Activated CD8-positive, alpha-beta memory T cell treated with anti-CD3 and anti-CD28 coated beads, Interleukin-2, amount 50 U/mL, for 48 hours (primary cell): ENCODE results near the gene RAB12.
"Not testable (repeated sequence)": the region's sequence is repeated elsewhere in the genome, so short reads cannot be mapped to it uniquely, and the experiment has no call there.

Source experiments
- DNase-seq: peaks from one replicate; pipeline ENCODE4 v3.0.0-alpha.2; 2020

Gene RAB12

DNA sequence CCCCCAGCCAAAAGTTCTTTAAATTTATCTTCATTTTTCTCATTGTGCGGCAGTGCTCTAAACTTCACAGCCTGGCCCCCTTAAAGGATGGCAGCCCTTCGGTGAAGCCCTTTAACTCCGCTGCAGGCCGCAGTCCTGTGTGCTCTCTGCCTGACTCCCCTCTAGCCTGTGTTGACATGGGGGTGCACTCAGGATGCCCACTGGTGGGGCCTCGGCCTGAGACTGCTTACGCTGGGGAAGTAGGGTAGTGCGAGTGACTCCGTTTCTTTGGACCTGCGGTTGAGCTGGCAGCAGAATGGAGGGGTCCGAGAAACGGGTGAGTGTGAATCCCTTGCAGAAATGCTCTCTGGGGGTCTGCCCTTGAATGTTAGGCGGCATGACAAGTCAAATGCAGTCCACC, 5.6 kb downstream of the RAB12 start:
- no peak for DNase-seq

DNA sequence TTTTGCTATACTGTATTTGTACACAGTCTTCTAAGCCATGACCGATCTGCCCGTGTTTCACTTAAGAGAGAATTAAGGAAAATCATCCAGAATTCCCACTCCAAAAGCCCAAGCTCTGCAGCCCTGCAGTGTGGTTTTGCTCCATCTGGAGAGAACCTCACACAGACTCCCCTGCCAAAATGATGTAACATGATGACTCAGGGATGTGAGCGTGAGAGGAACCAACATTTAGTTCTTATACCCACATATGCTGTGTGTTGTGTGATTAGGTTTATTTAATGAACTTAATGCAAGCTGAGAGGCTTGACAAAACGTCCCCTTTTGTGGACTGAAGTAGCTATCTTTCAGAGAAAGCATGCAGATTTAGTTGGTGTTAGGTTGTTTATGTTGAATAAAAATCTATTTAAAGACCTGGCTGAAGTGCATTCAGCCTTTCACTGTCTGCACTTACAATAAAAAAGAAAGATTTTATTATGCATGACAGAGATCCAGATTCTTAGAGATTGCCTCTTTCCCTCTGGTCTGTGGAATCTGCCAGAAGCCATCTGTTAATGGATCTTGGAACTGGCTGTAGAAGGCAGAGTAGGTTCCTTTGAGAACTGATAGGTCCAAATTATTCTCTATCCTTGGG, 6.3 kb downstream of the RAB12 start:
- no peak for DNase-seq

DNA sequence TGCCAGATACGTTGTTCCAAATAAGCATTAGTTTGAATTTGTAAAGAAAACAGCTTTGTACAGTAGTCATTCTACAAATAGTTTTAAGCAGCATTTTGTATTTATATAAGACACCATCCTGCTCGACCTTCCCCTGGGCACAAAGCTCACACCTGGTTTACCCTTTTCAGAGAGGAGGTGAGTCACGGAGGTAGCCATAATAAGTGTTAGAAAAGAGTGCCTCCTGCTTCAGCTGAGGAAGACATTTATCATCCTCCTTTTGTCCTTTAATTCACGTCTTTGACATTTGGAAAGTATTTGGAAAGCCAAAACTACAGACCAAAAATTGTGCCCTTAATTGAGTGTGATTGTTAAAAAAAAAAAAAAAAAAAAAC, 6.8 kb downstream of the RAB12 start:
- no peak for DNase-seq

DNA sequence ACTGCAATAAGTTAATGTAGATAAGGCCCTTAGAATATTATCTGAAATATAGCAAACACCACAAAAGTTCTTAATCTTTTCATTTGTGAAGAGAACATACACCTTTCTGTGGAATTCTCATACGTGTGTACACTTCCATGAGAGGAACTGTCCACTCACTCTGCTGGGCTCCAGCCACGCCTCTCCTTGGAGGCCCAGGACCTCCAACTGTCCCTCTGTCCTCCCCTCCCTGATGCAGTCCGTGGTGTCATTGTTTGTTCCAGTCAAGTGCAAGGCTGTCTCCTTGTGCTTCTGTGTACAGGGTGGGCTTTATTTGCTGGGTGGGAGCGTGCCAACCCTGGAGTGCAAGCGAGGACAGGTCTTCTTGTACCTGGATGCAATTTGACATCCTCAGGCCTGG, 8.7 kb downstream of the RAB12 start:
- DNase-seq = no peak

DNA sequence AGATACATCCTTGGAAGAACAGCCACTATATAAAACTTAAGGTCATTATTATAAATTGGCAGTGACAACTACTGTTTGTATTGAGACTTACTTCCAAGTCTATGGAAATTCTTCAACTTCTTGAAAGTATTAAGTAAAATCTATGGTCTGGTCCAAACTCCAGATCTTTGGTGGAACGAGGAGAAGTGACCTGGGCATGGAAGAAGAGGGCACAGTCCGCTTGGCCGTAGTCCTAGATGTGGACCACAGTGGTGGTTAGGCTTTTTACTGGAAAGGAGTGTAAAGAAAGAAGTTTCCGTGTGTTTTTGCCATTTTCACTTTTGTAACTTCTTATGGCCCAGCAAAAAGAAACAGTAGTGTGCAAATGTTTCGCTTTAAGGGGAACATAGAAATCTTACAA, 9.8 kb downstream of the RAB12 start:
- no peak for DNase-seq

DNA sequence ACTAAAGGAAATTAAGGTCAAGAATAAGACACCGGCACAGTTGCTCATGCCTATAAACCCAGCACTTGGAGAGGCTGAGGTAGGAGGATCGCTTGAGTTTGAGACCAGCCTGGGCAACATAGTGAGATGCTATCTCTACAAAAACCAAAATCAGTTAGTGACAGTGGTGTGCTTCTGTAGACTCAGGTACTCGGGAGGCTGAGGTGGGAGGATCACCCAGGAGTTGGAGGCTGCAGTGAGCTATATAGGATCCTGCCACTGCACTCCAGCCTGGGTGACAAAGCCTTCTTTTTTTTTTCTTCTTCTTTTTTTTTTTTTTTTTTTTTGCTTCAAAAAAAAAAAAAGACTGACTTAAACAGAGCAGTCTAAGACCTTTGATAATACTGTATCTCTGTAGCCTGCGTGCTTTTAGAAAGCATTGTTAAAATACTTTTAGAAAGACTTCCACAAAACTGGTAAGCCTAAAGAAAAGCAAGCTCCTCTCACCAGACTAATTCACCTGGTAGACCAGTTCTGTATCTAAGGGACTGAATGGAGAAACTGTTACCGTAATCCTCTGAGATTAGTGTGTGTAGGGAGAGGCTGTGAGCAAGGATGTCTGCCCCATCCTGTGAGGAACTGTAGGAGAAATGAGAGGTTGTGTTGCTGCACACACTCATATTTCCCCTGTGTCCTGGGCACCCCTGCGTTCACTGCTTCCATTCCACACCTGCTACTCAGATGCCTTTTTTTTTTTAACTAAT, 10.8 kb downstream of the RAB12 start:
- DNase-seq = no peak

DNA sequence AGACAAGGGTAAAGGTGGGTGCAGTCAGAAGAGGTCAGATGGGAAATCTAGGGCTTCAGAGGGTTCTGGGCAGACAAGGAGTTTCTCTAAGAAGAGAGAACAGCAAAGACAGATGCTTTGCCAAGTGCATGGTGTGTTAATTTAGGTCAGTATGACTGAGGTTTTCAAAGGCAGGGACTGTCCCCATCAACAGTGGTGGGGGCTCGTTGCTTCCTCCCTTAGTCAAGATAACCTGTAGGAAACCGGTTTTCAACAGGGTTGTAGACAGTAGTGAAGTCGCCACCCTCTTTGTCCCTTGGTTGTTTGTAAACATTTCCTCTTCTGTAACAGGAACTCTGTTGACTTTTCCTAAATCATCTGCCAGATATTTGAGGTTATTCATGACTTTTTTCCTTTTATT, 11.6 kb downstream of the RAB12 start:
- DNase-seq = no peak

DNA sequence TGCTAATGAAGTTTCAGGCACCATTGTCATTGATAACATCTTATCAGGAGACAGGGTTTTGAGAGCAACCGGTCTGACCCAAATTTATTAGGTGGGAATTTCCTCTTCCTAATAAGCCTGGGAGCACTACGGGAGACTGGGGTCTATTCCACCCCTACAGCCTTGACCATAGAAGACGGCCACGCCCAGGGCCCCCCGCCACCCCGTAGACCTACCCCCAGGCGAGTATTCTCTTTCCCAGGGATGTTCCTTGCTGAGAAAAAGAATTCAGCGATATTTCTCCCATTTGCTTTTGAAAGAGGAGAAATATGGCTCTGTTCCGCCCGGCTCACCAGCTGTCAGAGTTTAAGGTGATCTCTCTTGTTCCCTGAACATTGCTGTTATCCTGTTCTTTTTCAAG, 13.4 kb downstream of the RAB12 start:
- DNase-seq = not testable (repeated sequence)

DNA sequence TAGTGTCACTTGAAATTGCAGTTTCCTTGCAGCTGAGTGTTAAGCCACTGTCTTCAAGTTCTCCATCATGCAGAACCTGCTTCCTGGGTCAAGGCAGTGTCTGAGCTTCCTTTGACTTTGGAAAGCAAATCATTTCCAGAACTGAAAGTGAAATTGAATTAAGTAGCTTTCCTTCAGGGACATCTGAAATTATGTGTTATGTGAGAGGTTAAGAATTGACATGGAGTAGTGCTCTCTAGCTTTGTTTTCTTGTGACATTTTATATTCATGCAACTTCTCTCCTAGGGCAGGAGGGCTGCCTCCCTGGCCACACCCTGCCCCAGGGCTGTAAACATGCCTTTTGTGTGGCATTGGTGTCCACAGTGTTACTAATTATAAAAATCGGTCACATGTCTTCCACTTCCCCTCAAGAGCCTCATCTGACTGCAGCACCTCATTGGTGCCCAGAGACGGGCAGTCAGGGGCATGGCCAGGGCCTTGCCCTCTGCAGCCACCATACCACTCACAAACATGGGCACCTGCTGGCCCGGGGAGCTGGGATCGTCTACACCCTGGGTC, 14.4 kb downstream of the RAB12 start:
- no peak for DNase-seq

DNA sequence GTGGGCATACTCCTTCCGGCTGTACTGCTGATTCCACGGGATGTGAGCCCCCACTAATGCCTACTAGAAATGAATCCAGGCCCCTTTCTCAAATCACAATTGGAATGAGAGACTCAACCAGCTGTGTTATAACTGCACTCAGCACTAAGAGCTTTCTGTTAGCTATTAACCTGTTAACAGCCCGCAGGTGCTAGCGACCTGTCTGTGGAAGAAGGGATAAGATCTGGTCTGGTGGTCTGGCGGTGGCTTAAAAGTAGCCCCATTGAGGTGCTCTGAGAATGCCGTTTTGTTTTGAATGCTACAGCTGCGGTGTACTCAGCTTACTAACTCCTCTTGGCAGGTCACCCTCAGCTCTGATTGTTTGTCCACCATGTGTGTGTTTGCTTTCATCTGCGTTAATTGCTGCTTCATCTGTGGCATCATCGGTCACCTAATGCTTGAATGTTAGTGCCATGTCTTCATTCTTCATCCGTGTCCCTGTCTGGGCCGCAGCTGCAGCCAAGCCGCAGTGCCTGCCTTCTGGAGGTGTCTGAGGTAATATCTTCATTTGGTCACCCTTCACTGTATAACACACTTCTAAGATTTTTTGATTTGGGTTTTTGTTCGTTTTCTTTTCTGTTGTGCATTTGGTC, 16.3 kb downstream of the RAB12 start:
- DNase-seq = no peak

DNA sequence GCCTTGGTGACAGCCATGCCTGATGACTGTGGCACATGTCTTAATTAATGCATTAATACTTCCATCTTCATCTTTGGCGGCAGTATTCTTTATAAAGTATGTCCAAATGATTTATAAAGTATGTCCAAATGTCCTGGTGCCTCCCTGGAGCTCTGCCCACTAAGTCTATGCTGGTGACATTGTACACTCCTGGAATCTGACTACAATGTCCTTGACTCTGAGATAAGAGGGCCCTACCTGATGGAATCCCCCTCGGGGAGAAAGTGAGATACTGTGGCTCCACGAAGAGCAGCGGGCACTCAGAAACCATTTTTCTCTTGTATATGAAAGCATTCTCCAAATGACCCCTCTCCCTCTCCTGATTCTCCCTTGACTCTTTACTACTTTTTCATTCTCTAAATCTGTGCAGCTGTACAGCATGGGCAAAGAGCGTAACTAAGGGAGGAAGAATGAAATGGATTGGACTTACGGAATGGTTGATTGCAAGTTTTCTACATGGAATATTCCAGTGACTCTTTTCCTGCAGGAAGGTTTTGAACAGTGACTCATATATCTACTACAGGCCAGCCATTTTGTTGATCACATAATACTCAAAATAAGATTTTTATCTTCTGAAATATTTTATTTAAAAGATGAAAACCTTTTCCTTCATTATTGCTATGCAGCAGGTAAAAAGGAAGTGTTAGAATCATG, 17.3 kb downstream of the RAB12 start:
- DNase-seq = no peak

DNA sequence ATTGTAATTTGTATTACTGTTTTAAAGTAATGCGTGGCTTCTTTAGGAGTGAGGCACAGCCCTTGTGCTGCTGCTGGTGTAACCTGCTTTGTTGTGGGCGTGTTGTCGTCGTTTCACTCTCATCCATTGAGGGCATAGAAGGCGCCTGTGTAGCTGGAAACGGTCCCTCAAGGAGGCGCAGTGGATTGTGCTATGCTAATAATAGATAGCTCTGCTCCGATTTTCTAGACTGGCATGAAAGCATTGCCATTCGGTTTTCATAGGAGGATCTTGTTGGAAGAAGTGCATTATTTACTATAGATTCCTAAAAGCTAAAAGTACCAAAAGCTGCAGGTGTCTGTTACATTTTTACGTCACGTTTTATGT, 17.9 kb downstream of the RAB12 start:
- no peak for DNase-seq

DNA sequence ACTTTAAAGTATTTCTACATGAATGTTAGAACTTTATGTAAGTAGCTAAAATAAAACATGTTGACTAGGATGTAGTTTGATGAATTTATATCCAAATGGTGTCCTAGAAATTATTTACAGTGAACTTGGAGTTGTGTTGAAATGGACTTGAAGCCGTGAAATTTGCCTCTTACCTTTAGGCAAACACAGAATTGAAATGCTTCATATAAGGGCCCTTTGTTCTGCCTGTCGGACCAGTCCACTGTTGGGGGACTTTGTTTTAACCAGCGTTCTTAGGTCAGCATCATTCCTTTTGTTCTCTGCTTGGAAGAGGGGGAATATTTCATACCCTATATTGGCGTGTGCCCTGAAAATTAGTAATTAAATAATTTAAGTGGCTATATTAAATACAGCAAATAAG, 18.3 kb downstream of the RAB12 start:
- no peak for DNase-seq

DNA sequence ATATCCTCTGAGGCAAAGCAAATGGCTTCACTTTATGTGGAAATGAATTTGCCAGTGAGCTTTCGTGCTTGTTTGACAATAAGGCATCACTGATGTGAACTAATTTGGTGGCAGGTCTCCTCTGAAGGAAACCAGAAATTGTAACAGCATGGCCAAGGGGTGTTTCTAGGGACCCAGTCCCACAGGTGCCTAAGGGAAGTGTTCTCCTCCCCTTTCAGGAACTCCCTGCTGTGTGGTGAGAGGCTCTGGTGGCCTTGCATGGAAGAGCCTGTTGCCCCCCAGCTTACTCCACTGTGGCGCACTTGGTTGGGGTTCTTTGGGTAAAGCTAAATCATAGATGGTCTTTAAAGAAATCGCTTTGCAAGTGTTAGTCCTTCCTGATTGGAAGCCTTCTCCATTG, 20.4 kb downstream of the RAB12 start:
- no peak for DNase-seq

DNA sequence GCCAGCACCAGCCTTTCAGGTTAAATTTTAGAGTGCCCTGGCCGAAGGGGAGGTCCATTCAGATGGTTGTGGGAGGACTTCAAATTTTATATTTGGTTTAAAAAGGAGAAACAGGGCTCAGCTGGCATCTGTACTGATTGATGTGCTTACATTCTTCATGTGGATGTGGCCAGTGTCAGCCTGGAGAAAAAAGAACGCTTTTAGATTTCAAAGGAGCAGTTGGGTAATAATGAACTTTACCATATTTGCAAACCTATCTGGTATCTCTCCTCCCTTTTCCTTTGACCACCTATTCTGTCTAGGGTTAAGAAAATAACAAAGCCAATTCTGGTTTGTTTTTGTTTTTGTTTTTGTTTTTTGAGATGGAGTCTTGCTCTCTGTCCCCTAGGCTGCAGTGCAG, 21.3 kb downstream of the RAB12 start:
- DNase-seq = no peak

DNA sequence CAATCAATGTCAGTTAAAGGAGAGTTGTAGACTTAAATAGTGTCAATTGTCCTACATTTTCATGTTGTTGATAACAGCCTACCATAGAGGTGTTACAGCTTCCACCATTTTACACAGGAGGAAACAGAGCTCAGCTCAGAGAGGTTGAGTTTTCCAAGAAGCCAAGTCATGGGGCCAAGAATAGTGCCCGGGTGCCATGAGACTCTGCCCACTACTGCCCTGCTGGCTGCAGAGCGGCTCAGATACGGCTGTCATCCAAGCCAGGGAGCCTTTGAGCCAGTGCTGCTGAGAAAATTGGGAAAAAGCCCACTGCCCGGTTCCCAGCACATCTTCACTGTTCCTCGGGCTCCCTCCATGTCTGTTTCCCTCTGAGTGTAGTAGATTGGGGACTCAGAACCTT, 22.0 kb downstream of the RAB12 start:
- no peak for DNase-seq

DNA sequence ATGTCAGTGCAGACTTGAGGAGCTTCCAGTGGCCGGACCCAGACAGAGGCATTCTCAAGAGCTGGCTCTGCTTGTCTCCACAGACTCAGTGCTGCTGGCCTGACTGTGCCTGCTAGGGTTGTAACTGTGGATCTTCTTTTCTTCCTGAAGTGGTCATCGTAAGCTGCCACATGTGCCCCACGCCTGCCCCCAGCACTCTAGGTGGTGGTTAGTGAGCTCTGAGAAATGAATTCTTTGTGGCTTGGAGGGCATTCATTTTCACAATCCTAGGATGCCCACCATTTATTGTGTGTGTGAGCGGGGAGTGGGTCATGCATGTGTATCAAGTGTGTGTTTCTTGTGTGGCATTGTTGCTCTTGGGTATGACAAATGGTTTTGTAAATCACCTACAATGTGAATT, 23.1 kb downstream of the RAB12 start:
- no peak for DNase-seq

DNA sequence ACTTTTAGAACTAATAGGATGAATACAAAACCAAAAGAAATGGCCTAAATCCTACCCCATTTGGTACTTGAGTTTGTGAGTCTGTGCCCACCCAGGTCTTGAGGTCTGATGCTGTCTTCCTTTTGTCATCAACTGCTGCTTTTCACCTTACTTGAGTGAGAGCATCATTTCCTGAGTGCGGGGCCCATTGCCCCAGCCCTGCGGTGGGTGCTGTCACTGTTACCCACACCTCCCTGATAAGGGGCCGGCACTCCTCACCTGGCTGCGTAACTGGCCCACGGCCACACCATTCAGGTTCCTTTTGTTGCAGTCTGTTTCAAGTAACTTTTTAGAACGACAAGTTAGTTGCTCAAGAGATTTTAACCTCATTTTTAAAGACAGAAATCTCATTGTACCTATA, 25.3 kb downstream of the RAB12 start:
- no peak for DNase-seq

DNA sequence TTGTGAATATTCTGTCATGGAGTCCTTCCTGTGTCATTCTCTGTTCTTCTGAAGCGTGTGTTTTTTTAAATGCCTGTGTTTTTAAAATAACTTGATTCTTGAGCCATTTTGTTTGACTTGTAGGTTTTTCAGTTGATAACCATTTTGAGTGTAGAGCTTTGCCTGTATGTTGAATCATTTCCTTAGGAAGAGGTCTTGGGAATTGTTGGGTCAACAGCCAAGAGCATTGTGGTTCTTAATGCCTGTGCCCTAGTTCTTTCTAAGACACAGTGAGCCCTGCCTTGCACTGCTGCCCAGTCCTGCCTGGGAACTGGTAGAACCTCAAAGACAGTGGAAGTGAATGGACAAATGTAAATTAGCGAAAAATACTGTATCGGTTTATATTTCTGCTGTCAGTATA, 25.9 kb downstream of the RAB12 start:
- no peak for DNase-seq

DNA sequence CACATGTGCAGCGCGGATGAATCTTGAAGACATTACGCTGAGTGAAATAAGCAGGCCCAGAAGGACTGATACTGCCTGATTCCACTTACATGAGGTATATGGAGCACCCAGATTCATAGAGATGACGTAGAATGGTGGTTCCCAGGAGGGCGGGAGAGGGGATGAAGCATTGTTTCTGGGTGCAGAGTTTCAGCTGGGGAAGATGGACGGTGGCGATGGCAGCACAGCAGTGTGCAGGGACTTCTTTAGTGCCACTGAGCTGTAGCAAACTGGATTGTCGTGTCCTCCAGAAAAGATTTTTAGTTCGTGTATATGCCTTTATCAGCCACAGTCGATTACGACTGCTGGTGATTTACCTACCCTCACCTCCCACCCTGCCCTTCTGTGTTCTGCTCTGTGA, 30.5 kb downstream of the RAB12 start:
- DNase-seq = no peak

DNA sequence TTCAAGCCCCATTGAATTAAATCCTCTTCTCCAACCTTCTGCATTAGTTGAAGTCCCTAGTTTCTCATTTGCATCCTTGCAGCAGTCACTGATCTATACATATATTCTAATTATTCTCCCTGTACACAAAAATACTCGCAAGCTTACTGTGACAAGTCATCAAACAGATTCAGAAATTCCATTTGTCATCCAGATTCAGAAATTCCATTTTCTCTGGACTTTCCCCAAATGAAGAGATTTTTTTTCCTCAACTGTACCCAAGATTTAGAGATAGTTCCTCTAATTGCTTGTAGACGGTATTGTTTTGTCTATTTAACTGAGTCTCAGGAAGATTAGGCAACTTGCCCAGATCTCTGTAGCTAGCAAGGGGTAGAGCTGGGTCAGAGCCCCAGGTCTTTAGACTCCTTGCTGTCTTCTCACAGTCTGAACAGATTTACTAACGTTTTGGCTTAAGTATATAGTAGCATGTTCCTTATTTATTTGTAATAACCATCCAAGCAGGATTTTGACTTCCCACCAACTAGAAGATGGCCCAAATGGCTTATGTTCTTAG, 34.2 kb downstream of the RAB12 start:
- DNase-seq = no peak

DNA sequence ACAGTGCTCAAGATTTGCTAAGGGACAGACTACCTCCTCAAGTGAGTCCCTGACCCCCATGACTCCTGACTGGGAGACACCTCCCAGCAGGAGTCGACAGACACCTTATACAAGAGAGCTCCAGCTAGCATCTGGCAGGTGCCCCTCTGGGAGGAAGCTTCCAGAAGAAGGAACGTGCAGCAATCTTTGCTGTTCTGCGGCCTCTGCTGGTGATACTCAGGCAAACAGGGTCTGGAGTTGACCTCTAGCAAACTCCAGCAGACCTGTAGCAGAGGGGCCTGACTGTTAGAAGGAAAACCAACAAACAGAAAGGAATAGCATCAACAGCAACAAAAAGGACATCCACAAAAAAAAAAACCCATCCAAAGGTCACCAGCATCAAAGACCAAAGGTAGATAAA, 38.1 kb downstream of the RAB12 start:
- not testable (repeated sequence) for DNase-seq

DNA sequence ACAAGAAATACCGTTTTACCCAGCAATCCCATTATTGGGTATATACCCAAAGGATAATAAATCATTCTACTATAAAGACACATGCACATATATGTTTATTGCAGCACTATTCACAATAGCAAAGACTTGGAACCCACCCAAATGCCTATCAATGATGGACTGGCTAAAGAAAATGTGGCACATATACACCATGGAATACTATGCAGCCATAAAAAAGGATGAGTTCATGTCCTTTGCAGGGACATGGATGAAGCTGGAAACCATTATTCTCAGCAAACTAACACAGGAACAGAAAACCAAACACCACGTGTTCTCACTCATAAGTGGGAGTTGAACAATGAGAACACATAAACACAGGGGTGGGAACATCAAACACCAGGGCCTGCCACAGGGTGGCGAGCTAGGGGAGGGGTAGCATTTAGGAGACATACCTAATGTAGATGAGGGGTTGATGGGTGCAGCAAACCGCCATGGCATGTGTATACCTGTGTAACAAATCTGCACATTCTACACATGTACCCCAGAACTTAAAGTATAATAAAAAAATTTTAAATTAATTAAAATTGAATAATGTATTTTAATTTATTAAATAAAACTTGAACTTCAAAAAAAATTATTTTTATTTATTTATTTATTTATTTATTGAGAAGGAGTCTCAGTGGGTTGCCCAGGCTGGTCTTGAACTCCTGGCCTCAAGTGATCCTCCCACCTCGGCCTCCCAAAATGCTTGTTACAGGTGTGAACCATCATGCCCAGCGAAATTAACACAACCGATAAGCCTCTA, 42.4 kb downstream of the RAB12 start:
- not testable (repeated sequence) for DNase-seq
